Measurements from ENCODE around the gene SERTAD2.

DNA sequence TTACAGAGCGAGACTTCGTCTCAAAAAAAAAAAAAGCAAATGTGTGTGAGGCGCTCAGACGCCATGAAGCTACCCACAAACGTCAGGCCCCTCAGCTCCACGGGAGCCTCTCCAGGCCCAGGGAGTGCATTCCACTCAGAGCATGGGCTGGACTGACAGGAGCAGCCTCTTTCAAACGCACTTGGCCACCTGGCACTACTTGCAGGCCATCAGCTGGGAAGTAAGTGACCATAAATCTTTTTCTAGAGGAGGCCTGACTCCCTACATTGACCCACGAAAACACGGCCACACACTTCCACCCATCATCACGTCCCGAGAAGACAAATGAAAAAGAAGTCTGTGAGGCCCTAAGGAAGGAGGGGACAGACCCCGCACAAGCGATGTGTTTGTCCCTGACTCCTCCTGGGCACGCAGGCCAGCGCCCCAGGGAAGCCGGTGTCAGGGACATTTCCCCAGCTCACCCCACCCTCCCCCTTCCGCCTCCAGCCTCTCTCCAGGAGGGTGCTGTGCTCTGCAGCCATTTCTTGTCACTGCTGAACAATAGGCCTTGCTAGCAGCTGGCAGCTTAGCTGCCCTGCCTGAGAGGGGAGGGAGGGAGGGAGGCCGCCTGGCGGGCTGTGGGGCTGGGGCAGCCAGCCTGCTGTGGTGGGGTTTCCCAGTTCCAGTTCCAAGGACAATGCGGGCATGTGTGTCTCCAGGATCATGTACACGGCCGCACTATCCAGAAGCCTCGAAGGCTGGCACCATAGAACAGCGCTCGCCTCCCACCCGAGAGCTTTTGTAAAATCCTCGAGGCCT is 26.6 kb downstream of the SERTAD2 start:
- TF ChIP-seq, protein P1, sequence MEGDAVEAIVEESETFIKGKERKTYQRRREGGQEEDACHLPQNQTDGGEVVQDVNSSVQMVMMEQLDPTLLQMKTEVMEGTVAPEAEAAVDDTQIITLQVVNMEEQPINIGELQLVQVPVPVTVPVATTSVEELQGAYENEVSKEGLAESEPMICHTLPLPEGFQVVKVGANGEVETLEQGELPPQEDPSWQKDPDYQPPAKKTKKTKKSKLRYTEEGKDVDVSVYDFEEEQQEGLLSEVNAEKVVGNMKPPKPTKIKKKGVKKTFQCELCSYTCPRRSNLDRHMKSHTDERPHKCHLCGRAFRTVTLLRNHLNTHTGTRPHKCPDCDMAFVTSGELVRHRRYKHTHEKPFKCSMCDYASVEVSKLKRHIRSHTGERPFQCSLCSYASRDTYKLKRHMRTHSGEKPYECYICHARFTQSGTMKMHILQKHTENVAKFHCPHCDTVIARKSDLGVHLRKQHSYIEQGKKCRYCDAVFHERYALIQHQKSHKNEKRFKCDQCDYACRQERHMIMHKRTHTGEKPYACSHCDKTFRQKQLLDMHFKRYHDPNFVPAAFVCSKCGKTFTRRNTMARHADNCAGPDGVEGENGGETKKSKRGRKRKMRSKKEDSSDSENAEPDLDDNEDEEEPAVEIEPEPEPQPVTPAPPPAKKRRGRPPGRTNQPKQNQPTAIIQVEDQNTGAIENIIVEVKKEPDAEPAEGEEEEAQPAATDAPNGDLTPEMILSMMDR (conservative IDR thresholded peaks at IDR 0.05; ENCODE audit: low read length): no peak
- TF ChIP-seq EZH2phosphoT487 (IDR thresholded peaks at IDR 0.05; ENCODE audit: borderline replicate concordance): no peak

Measured in Loucy (cell line).